Astrocyte of the spinal cord (primary cell): ENCODE results near the gene SLC9A7.

Experiments used
- DNase-seq: peaks from one replicate; pipeline ENCODE4 v3.0.0; 2011; ENCODE audit warnings: low read depth, low spot score
- H3K4me3 ChIP-seq: 2 replicates; pipeline ENCODE4 v1.5.1; 2011; ENCODE audit warnings: low read depth, mild to moderate bottlenecking, low read length, moderate library complexity
- in situ Hi-C: cut with HindIII; loops from 2 replicates; pipeline ENCODE4 v1.10.0; 2017; ENCODE audit warnings: low sequenced_read_pairs
- TF ChIP-seq, protein P1 (sequence below): IDR thresholded peaks from 2 replicates; pipeline ENCODE4 v1.5.1; 2012; ENCODE audit warnings: low read depth, mild to moderate bottlenecking, low read length, inconsistent platforms

Gene SLC9A7

DNA sequence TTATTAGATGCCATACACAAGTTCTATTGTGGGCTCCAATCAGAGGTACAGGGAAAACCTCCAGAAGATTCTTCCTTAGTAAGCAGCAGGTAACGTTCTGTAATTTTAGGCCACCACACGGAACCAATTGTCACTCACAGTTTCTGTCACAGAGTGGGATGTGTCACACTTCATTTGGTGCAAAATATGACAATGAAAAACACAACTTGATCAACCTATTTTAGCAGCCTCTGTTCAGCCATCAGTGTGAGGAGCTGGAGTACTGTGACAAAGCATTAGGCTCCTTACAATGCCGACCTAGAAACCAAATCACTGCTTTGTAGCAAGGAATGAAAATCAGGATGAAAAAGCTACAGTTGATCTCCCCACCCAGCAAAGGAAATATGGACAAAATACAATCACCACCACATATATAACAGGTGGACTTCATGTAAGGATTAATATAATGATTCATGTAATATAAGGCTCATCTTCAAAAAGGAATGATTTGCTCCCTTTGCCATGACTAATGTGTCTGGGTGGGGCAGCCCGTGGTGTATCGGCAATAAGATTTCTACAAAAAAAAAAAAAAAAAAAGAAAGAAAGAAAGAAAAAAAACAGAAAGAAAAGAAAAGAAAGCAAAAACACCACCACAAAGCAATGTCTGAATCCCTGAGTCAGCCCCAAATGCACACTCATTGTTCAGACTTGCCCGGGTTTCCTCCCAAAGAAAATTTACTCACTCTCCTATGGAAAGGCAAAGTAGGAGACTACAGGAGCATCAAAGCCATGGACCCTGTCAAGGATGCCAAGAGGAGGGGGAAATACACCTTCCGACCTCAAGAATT lies 36.0 kb downstream of the SLC9A7 start:
- TF ChIP-seq, protein P1, sequence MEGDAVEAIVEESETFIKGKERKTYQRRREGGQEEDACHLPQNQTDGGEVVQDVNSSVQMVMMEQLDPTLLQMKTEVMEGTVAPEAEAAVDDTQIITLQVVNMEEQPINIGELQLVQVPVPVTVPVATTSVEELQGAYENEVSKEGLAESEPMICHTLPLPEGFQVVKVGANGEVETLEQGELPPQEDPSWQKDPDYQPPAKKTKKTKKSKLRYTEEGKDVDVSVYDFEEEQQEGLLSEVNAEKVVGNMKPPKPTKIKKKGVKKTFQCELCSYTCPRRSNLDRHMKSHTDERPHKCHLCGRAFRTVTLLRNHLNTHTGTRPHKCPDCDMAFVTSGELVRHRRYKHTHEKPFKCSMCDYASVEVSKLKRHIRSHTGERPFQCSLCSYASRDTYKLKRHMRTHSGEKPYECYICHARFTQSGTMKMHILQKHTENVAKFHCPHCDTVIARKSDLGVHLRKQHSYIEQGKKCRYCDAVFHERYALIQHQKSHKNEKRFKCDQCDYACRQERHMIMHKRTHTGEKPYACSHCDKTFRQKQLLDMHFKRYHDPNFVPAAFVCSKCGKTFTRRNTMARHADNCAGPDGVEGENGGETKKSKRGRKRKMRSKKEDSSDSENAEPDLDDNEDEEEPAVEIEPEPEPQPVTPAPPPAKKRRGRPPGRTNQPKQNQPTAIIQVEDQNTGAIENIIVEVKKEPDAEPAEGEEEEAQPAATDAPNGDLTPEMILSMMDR: no peak
- H3K4me3 ChIP-seq: no peak overlapping the region
- in situ Hi-C loops: no loop called here
- DNase-seq: no peak

DNA sequence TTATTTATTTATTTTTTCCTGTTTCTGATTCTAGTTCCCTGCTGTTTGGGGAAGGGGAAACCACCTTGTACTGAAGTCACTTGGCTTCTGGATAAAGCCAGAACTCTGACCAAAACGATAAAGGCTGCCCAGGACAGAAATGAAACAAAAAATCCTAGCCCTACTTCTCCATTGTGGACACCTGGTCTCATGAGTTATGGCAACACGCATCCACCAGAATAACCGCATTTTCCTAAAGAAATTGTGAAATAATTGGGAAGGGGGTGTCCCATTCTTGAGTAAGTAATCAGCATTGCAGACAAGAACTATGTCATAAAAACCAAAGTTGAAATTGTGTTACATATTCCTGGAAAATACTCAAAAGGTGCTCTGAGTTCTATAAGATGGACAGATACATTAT lies 42.1 kb downstream of the SLC9A7 start:
- no peak overlapping the region for H3K4me3 ChIP-seq
- in situ Hi-C loops: no loop called here
- no peak for DNase-seq

DNA sequence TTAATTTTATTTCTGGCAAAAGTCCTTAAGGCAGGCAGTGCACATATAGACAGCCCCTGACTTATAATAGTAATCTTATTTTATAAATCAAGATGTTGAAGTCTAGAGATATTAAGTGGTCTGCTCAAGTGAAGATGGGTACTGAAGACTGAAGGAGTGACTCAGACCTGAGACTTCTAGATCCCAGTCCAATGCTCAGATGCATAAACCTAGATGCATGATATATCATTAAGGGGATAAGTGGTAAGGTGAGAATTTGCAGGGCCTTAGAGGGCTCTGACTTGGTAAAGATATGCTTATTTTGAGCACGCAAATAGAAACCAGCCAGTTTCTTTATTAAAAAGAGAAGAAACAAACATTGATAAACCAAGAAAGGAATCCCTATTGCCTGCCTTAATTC lies 42.9 kb downstream of the SLC9A7 start:
- H3K4me3 ChIP-seq: no peak overlapping the region
- TF ChIP-seq, protein P1: no peak
- DNase-seq: no peak
- in situ Hi-C loops: no loop called here

More for the DNA sequence above, 42.1 kb downstream of the SLC9A7 start:
- TF ChIP-seq, protein P1: no peak

DNA sequence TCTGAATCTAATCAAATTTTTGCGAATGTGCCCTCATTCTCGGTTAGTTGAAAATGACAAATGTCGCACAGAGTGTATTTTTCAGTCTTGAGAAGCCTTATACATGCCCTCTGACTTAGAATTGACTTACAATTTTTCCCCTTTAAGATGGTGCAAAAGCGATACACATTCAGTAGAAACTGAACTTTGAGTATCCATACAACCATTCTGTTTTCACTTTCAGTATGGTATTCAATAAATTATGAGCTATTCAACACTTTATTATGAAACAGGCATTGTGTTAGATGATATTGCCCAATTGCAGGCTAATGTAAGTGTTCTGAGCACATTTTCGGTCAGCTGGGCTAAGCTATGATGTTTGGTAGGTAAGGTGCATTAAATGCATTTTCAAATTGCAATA lies 43.4 kb downstream of the SLC9A7 start:
- DNase-seq: no peak
- in situ Hi-C loops: no loop called here
- H3K4me3 ChIP-seq: no peak overlapping the region
- TF ChIP-seq, protein P1: no peak

DNA sequence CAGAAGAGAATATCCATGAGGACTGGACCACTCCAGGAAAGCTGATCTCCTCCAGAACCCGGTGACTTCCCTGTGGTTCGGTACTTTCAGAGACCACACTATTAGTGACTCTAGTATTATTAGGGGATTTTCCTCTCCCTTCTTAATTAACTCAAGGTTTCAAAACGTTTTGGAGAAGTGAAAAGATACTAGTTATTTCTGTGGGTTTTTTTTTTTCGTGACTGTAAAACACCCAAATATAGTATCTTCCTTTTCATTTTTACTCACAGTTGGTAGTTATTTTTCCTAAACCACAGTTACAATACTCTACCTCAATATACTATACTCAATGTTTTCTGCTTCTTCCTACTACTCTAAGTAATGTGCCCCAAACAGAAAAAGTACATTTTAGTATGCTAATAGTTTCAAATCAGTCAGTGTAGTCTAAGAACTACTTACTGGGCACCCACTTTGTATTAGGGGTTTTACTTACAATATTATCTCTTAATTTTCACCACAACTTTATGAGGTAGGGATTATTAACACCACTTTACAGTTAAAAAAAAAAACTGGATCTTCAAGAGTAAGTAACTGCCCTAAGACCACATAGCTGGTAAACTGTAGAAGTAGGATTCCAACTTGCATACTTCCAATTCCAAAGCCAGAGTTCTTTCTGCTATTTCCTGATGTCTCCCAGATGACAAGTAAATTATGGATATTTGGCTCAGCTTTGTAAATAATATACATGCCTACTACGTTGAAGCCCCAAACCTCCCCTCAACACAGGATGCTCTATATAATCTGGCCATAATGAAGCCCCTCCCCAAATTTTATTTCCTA lies 45.0 kb downstream of the SLC9A7 start:
- in situ Hi-C loops: no loop called here
- H3K4me3 ChIP-seq: no peak overlapping the region
- TF ChIP-seq, protein P1: no peak
- DNase-seq: no peak

DNA sequence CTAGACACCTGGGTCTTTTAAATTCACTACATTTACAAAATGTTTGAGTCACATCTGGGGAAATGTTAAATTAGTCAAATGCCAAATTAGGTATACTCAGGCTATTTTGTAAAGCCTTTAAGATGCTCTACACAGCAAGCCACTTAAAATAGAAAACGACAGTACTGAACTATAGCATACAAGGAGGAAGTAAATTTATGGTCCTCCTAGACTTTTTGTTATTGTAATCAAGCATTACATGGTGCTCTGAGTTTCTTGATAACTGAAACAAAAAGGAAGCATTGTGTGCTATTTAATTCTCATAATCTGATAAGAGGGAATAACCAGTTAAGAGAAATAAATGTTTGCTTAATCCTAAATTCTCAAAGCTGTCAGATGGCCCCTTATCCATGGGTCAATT lies 46.2 kb downstream of the SLC9A7 start:
- in situ Hi-C loops: no loop called here
- TF ChIP-seq, protein P1: no peak
- DNase-seq: no peak
- H3K4me3 ChIP-seq: no peak overlapping the region
